Skin epidermis (tissue), 12 donors: ENCODE results near the gene GRK1.
A peak's percentile ranks its signal among the peaks of the same experiment; 100 is the strongest.
"Not testable (repeated sequence)": the region's sequence is repeated elsewhere in the genome, so short reads cannot be mapped to it uniquely, and the experiment has no call there.

ENCODE experiments used
- H3K27ac ChIP-seq, 21 experiments: fragments of 200-600 bp; sonication (generic) in 11 of 21; one replicate each; pipeline ENCODE4 v1.5.0; 2020; ENCODE audit warnings: mild to moderate bottlenecking in 3 of 21, inconsistent platforms in 2 of 21, moderate library complexity in 2 of 21
- H3K4me3 ChIP-seq, 7 experiments: fragments of 200-600 bp; sonication (generic) in 2 of 7; one replicate each; pipeline ENCODE4 v1.5.0; 2020; ENCODE audit warnings: inconsistent platforms in 2 of 7, mild to moderate bottlenecking in 2 of 7, moderate library complexity in 1 of 7

Gene GRK1

GRCh38 chr13:113737803-113738202 is 70.8 kb downstream of the GRK1 start:
- Histone ChIP-seq H3K27ac (no peak overlapping the region), H3K4me3 (no peak overlapping the region)

GRCh38 chr13:113739527-113740285 is 72.7 kb downstream of the GRK1 start:
- Histone ChIP-seq H3K4me3 (no peak overlapping the region), H3K27ac (no peak overlapping the region)

- H3K4me3 ChIP-seq, result no peak overlapping the region
- H3K27ac ChIP-seq, result no peak overlapping the region
These were observed 73.2 kb downstream of the GRK1 start for GRCh38 chr13:113740286-113740556.

GRCh38 chr13:113740661-113741060 is 73.6 kb downstream of the GRK1 start:
- no peak overlapping the region for H3K4me3 ChIP-seq
- H3K27ac ChIP-seq, result no peak overlapping the region

GRCh38 chr13:113741191-113741668 is 74.2 kb downstream of the GRK1 start:
- Histone ChIP-seq H3K4me3 (no peak overlapping the region), H3K27ac (no peak overlapping the region)

GRCh38 chr13:113742000-113742441 is 75.0 kb downstream of the GRK1 start:
- H3K27ac ChIP-seq, result peak overlapping the region in 1 of 21 experiments; percentile 7
- H3K4me3 ChIP-seq, result no peak overlapping the region

GRCh38 chr13:113742445-113743120 is 75.6 kb downstream of the GRK1 start:
- Histone ChIP-seq H3K4me3 (no peak overlapping the region), H3K27ac (peak overlapping the region in 1 of 21 experiments; percentile 7)

- Histone ChIP-seq H3K27ac (no peak overlapping the region), H3K4me3 (no peak overlapping the region)
These were observed 76.6 kb downstream of the GRK1 start for GRCh38 chr13:113743366-113744195.

GRCh38 chr13:113744197-113745000 is 77.4 kb downstream of the GRK1 start:
- H3K27ac ChIP-seq, result no peak overlapping the region

GRCh38 chr13:113745059-113745458 is 78.0 kb downstream of the GRK1 start:
- no peak overlapping the region for H3K27ac ChIP-seq
- H3K4me3 ChIP-seq, result no peak overlapping the region

More at GRCh38 chr13:113744197-113745000, 77.4 kb downstream of the GRK1 start:
- H3K4me3 ChIP-seq, result no peak overlapping the region

- H3K27ac ChIP-seq, H3K4me3 ChIP-seq: not testable (repeated sequence)
These were observed 78.6 kb downstream of the GRK1 start for GRCh38 chr13:113745500-113746142.

GRCh38 chr13:113746143-113746525 is 79.1 kb downstream of the GRK1 start:
- no peak overlapping the region for H3K27ac ChIP-seq
- H3K4me3 ChIP-seq, result no peak overlapping the region

GRCh38 chr13:113746671-113747070 is 79.7 kb downstream of the GRK1 start:
- Histone ChIP-seq H3K4me3 (no peak overlapping the region), H3K27ac (no peak overlapping the region)

GRCh38 chr13:113747291-113747833 is 80.3 kb downstream of the GRK1 start:
- Histone ChIP-seq H3K4me3 (no peak overlapping the region), H3K27ac (no peak overlapping the region)

- Histone ChIP-seq H3K27ac (no peak overlapping the region), H3K4me3 (no peak overlapping the region)
These were observed 81.3 kb downstream of the GRK1 start for GRCh38 chr13:113748101-113748861.

GRCh38 chr13:113748862-113749451 is 81.9 kb downstream of the GRK1 start:
- Histone ChIP-seq H3K27ac (no peak overlapping the region), H3K4me3 (no peak overlapping the region)

- Histone ChIP-seq H3K27ac (no peak overlapping the region), H3K4me3 (no peak overlapping the region)
These were observed 82.5 kb downstream of the GRK1 start for GRCh38 chr13:113749507-113749906.

- no peak overlapping the region for H3K27ac ChIP-seq
These were observed 82.9 kb downstream of the GRK1 start for GRCh38 chr13:113749967-113750366.

More at GRCh38 chr13:113749967-113750366, 82.9 kb downstream of the GRK1 start:
- no peak overlapping the region for H3K4me3 ChIP-seq
